Ammon's horn (tissue), 1 donor: ENCODE data around the gene ARMS2.

Experiments
- DNase-seq: peaks from one replicate; pipeline ENCODE4 v3.0.0-alpha.2; 2016; ENCODE audit warnings: low spot score

The ARMS2 gene

DNA sequence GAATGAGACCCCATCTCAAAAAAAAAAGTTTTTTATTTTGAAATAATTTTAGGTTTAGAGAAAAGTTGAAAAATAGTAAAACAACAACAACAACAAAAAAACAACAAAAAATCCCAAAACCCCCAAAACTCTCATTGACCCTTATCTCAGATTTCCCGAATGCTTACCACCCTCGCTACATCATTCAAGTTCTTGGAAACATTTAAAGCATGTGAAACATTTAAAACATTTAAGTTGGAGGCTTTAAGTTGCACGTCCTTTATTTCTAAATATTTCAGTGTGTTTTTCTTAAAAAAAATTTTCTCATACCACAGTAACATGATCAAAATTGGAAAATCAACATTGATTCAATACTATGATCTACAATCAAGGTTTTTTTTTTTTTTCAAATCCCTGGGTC is 382 bp upstream of the ARMS2 start:
- no peak for DNase-seq

GRCh38 chr10:122455376-122456079 is 1.1 kb downstream of the ARMS2 start:
- DNase-seq, result no peak

GRCh38 chr10:122457934-122458333 is 3.5 kb downstream of the ARMS2 start:
- no peak for DNase-seq

GRCh38 chr10:122458693-122459092 is 4.2 kb downstream of the ARMS2 start:
- no peak for DNase-seq

- no peak for DNase-seq
Observed at GRCh38 chr10:122459561-122460273, 5.3 kb downstream of the ARMS2 start.

- DNase-seq, result no peak
Observed at GRCh38 chr10:122460891-122461293, 6.4 kb downstream of the ARMS2 start.

- peak; percentile 92 for DNase-seq
Observed at GRCh38 chr10:122461367-122461728, 6.9 kb downstream of the ARMS2 start, which contains the start of gene HTRA1. Gene HTRA1, plus strand, starts transcription at chr10:122461553. Its CDS starts 100 bp downstream, at chr10:122461653.

DNA sequence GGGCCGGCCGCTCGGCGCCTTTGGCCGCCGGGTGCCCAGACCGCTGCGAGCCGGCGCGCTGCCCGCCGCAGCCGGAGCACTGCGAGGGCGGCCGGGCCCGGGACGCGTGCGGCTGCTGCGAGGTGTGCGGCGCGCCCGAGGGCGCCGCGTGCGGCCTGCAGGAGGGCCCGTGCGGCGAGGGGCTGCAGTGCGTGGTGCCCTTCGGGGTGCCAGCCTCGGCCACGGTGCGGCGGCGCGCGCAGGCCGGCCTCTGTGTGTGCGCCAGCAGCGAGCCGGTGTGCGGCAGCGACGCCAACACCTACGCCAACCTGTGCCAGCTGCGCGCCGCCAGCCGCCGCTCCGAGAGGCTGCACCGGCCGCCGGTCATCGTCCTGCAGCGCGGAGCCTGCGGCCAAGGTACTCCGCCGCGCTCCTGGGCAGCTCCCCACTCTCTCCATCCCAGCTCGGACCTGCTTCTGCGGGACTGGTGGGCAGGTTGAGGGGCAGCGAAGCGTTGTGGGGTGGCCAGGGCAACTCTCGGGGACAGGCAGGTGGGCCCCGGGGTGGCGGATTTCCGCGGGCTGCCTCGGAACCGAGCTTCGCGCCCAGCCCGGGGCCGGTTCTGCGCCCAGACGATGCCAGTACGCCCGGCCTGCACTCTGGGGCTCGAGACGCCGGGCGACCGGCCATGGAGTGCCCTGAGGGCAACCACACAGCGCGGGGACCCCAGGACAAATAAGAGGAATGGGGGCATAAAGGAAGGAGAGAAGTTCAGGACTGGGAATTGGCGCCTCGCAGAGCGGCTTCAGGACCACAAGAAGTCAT is 7.5 kb downstream of the ARMS2 start:
- no peak for DNase-seq

GRCh38 chr10:122462533-122463465 is 8.3 kb downstream of the ARMS2 start:
- no peak for DNase-seq

DNA sequence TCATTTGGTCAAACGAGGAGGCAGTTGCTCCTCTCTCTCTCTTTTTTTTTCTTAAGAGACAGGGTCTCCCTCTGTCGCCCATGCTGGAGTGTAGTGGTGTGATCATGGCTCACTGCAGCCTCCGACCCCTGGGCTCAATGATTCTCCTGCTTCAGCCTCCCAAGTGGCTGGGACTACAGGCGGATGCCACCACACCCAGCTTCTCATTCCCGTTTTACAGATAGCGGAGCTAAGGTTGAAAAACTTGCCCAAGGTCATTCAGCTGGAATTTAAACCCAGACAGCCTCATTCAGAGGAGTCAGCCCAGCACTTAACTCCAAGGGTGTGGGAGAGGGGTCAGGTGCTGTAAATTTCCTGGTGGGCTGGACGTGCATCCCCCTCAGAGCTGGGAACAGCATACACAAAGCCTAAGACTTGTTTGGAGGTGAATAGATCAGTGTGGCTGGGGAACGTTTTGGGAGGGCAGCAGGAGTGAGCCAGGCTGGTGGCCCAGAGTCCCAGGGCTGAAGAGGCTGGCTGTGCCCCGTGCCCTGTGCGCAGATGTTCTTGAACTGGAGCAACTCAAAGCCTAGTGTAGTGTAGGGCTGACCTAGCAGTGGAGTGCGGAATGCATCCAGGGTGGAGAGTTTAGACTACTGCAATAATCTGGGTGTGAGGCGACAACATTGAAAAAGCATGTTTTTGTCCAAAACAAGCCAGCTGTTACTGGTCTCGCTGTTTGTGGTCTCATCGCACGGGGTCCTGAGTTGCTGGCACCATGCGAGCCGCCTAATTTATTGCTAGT is 9.2 kb downstream of the ARMS2 start:
- DNase-seq, result no peak

GRCh38 chr10:122464250-122464510 is 9.7 kb downstream of the ARMS2 start:
- DNase-seq, result no peak

DNA sequence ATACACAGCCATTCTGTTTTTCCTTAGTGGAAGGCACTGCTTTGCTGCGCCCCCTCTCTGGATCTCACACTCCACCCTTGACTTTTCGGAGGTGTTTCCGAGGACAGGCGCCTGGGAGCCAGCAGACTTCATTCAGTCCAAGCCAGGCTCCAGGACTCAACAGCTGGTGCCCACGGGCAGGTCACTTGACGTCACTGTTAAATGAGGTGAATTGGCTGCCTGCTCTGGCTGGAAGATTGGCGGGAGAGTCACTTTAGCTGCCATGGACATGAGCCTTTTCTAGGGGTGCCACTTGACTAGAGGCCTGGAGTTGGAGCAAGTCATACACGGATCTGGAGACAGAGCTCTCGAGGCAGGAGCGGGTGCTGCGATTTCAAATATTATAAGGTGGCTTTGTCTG is 10.1 kb downstream of the ARMS2 start:
- no peak for DNase-seq

GRCh38 chr10:122465401-122466040 is 11.1 kb downstream of the ARMS2 start:
- no peak for DNase-seq

GRCh38 chr10:122466951-122467381 is 12.5 kb downstream of the ARMS2 start:
- DNase-seq, result peak; percentile 24

DNA sequence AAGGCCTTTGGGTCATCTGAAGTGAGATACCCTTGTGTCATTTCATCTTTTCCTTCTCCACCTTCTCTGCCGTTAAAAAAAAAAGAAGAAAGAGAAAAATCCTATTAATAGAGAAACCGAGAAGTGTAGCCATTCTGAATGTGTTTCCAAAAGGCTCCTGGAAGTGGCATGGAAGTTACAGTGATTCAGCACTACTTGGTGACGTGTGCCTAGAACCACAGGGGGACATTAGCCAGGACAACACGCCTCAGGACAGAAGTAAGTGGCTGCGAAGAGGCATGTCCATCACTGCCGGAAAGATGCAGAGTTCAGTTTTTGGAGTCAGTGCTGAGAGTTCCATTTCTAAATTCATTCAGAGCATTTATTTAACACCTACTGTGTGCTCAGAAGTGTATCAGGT is 13.2 kb downstream of the ARMS2 start:
- no peak for DNase-seq

- peak; percentile 8 for DNase-seq
Observed at GRCh38 chr10:122468307-122468925, 14.0 kb downstream of the ARMS2 start.

DNA sequence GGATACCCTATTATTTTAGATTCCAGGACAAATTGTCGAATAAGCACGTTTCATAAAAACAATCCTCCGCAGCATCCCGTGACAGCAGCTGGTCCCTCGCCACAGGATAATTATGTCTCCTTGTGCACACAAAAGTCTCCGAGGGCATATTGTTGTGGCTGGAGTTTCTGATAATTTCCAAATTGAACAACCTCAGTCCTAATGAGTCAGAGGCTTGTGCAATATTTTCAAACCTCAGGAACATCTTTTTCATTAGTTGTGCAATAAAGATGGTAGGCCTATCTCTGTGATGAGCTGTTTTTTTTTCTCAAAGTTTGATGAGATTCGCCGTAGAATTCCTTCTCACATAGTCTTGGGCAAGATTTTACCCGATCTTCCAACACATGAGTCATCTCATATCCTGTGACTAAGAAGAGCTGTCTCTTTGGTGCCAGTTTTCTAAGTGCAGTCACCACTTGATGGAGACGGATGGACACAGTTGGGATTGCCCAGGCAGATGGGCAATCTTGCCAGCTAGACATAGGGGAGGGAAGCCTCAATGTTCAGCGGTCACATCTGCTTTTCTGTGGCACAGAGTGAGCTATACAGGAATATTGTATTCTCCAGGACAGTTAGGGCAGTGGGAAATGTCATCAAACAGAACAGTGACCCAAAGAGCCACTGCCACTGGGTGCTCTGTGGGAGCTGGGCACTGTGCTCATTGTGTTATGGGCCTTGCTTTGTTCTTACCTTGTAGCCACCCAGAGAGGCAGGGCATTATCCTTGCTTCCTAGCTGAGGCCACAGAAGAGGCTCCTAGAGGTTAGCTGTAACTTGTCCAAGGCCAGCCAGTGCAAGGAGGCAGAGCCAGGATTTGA is 14.7 kb downstream of the ARMS2 start:
- peak; percentile 73 for DNase-seq

DNA sequence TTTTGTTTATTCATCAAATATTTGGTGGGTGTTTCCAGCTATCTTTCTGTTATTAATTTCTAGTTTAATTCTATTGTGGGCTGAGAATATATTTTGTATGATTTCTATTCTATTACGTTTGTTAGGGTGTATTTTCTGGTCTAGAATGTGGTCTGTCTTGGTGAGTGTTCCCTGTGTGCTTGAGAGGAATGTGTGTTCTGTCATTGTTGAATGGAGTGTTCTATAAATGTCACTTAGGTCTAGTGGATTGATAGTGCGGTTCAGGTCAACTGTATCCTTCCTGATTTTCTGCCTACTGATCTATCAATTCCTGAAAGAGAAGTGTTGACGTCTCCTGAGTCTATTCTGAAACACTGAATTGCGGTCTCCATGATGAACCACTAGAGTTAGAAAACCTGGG is 15.4 kb downstream of the ARMS2 start:
- DNase-seq, result no peak

- DNase-seq, result no peak
Observed at GRCh38 chr10:122471531-122472177, 17.2 kb downstream of the ARMS2 start.
